EL (cell line): Measurements from ENCODE around the gene JADE1.

Experiments
- DNase-seq: peaks from one replicate; pipeline ENCODE4 v3.0.0-alpha.2; 2016

The JADE1 gene

GRCh38 chr4:128810871-128811570 lies 1.5 kb downstream of the JADE1 start:
- peak; percentile 91 for DNase-seq

- DNase-seq: peak; percentile 94
Observed at GRCh38 chr4:128811571-128812441, 2.3 kb downstream of the JADE1 start.

GRCh38 chr4:128812442-128813235 lies 3.1 kb downstream of the JADE1 start:
- peak; percentile 79 for DNase-seq

GRCh38 chr4:128813965-128814364 lies 4.5 kb downstream of the JADE1 start:
- DNase-seq: no peak

- DNase-seq: no peak
Observed at GRCh38 chr4:128818442-128818841, 8.9 kb downstream of the JADE1 start.

GRCh38 chr4:128819082-128819742 lies 9.7 kb downstream of the JADE1 start:
- peak; percentile 27 for DNase-seq

- no peak for DNase-seq
Observed at GRCh38 chr4:128820671-128821070, 11.2 kb downstream of the JADE1 start.

GRCh38 chr4:128821151-128821550 lies 11.7 kb downstream of the JADE1 start:
- peak; percentile 50 for DNase-seq

- peak; percentile 93 for DNase-seq
Observed at GRCh38 chr4:128823025-128823661, 13.6 kb downstream of the JADE1 start.

GRCh38 chr4:128825226-128825625 lies 15.7 kb downstream of the JADE1 start:
- DNase-seq: peak; percentile 55

GRCh38 chr4:128827296-128827695 lies 17.8 kb downstream of the JADE1 start:
- DNase-seq: no peak

- peak; percentile 21 for DNase-seq
Observed at GRCh38 chr4:128830906-128831503, 21.5 kb downstream of the JADE1 start.

GRCh38 chr4:128831531-128832242 lies 22.2 kb downstream of the JADE1 start:
- DNase-seq: no peak

- DNase-seq: no peak
Observed at GRCh38 chr4:128832243-128832625, 22.7 kb downstream of the JADE1 start.

GRCh38 chr4:128835498-128836222 lies 26.2 kb downstream of the JADE1 start:
- DNase-seq: no peak

- no peak for DNase-seq
Observed at GRCh38 chr4:128837198-128837597, 27.7 kb downstream of the JADE1 start.

GRCh38 chr4:128837679-128838078 lies 28.2 kb downstream of the JADE1 start:
- no peak for DNase-seq

- no peak for DNase-seq
Observed at GRCh38 chr4:128840711-128841318, 31.3 kb downstream of the JADE1 start.

- DNase-seq: no peak
Observed at GRCh38 chr4:128841402-128841801, 31.9 kb downstream of the JADE1 start.

GRCh38 chr4:128844931-128845330 lies 35.4 kb downstream of the JADE1 start:
- DNase-seq: no peak
